ENCODE results near the gene TTC23.

- TF ChIP-seq REST (IDR thresholded peaks at IDR 0.05; ENCODE audit: insufficient read depth in 1 of 2, low read depth in 2 of 2, low read length in 2 of 2) (no peak), POLR2AphosphoS5 (IDR thresholded peaks at IDR 0.05; ENCODE audit: low read depth, low read length) (no peak), SIN3A (IDR thresholded peaks at IDR 0.05; ENCODE audit: borderline replicate concordance, insufficient read depth, low read length) (no peak), TAF1 (IDR thresholded peaks at IDR 0.05; ENCODE audit: borderline replicate concordance, insufficient read depth, low read length) (no peak)
Measured at GRCh38 chr15:99143242-99143641, 106.1 kb downstream of the TTC23 start.

Measured in PFSK-1 (cell line).